Measurements from ENCODE around the gene SCT.

DNA sequence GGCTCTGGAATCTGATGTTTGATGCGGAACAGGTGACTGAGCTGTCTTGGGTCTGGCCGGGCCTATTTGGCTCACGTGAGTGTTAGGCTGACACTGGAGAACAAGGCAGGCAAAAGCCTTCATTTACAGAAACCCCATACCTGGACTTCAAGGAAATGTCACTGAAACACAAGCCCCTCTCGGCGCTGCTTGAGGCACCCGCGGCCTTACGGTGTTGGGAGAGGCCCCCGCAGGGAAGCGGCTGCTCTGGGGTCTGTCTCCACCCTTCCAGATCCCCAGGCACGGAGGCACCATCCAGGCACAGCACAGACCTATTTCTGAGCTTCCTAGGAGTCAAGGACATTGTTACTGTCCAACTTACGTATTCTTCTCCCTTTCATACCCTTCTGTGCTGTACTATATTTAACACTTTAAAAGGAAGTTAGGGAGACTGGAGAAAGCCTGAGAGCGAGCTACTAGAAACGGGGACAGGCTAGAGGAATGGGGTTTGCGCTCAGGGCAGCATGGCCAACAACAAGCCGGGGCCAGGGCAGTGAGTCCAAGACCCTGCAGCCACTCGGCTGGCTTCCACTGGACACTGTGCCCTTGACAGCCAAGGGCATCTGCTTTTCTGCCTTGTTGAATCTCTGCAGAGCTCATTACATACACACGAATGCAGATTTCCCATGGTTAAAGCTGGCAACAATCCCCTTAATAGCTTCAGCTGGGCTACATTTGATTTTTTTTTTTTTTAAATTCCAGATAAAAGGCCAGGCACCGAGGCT is 33.9 kb upstream of the SCT start:
- TF ChIP-seq, protein P1, sequence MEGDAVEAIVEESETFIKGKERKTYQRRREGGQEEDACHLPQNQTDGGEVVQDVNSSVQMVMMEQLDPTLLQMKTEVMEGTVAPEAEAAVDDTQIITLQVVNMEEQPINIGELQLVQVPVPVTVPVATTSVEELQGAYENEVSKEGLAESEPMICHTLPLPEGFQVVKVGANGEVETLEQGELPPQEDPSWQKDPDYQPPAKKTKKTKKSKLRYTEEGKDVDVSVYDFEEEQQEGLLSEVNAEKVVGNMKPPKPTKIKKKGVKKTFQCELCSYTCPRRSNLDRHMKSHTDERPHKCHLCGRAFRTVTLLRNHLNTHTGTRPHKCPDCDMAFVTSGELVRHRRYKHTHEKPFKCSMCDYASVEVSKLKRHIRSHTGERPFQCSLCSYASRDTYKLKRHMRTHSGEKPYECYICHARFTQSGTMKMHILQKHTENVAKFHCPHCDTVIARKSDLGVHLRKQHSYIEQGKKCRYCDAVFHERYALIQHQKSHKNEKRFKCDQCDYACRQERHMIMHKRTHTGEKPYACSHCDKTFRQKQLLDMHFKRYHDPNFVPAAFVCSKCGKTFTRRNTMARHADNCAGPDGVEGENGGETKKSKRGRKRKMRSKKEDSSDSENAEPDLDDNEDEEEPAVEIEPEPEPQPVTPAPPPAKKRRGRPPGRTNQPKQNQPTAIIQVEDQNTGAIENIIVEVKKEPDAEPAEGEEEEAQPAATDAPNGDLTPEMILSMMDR (IDR thresholded peaks at IDR 0.05) = no peak
- TF ChIP-seq POLR2AphosphoS5 (IDR thresholded peaks at IDR 0.05; ENCODE audit: low read depth, low read length) = no peak
- TF ChIP-seq, protein P2, sequence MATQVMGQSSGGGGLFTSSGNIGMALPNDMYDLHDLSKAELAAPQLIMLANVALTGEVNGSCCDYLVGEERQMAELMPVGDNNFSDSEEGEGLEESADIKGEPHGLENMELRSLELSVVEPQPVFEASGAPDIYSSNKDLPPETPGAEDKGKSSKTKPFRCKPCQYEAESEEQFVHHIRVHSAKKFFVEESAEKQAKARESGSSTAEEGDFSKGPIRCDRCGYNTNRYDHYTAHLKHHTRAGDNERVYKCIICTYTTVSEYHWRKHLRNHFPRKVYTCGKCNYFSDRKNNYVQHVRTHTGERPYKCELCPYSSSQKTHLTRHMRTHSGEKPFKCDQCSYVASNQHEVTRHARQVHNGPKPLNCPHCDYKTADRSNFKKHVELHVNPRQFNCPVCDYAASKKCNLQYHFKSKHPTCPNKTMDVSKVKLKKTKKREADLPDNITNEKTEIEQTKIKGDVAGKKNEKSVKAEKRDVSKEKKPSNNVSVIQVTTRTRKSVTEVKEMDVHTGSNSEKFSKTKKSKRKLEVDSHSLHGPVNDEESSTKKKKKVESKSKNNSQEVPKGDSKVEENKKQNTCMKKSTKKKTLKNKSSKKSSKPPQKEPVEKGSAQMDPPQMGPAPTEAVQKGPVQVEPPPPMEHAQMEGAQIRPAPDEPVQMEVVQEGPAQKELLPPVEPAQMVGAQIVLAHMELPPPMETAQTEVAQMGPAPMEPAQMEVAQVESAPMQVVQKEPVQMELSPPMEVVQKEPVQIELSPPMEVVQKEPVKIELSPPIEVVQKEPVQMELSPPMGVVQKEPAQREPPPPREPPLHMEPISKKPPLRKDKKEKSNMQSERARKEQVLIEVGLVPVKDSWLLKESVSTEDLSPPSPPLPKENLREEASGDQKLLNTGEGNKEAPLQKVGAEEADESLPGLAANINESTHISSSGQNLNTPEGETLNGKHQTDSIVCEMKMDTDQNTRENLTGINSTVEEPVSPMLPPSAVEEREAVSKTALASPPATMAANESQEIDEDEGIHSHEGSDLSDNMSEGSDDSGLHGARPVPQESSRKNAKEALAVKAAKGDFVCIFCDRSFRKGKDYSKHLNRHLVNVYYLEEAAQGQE (IDR thresholded peaks at IDR 0.05; ENCODE audit: insufficient read depth in 1 of 2, low read depth in 2 of 2, low read length in 1 of 2) = no peak
- TF ChIP-seq SIN3A (IDR thresholded peaks at IDR 0.05; ENCODE audit: borderline replicate concordance, insufficient read depth, low read depth, low read length) = no peak
- no peak for TF ChIP-seq TCF7L2 (IDR thresholded peaks at IDR 0.05; ENCODE audit: low read depth, low read length)

Data from Panc1 (cell line).